Liver (tissue), 3 donors: Measurements from ENCODE around the gene NRG3.

ENCODE experiments used
- EGR1 ChIP-seq, 2 donors: IDR thresholded peaks; 2 replicates each; pipeline ENCODE4 v1.6.1; 2016 to 2018; ENCODE audit warnings: antibody characterized with exemption in 2 of 2, low read depth in 2 of 2
- GABPA ChIP-seq, 2 donors: IDR thresholded peaks in 1 of 2; conservative IDR thresholded peaks in 1 of 2; 2 replicates each; pipeline ENCODE4 v1.6.1; 2016; ENCODE audit warnings: antibody characterized with exemption in 2 of 2, mild to moderate bottlenecking in 1 of 2, moderate library complexity in 1 of 2
- HNF4G ChIP-seq: IDR thresholded peaks from 2 replicates; pipeline ENCODE4 v1.6.1; 2016; ENCODE audit warnings: antibody characterized with exemption
- JUND ChIP-seq, 2 donors: IDR thresholded peaks; 2 replicates each; pipeline ENCODE4 v1.6.1; 2016; ENCODE audit warnings: antibody characterized with exemption in 2 of 2
- RAD21 ChIP-seq, 2 donors: IDR thresholded peaks; 2 replicates each; pipeline ENCODE4 v1.6.1; 2016; ENCODE audit warnings: antibody characterized with exemption in 2 of 2, mild to moderate bottlenecking in 2 of 2
- RXRA ChIP-seq, 2 donors: IDR thresholded peaks; 2 replicates each; pipeline ENCODE4 v1.6.1; 2017 to 2018; ENCODE audit warnings: antibody characterized with exemption in 2 of 2, mild to moderate bottlenecking in 1 of 2
- SP1 ChIP-seq: IDR thresholded peaks from 2 replicates; pipeline ENCODE4 v1.6.1; 2018; ENCODE audit warnings: antibody characterized with exemption, mild to moderate bottlenecking
- TAF1 ChIP-seq: conservative IDR thresholded peaks from 2 replicates; pipeline ENCODE4 v1.6.1; 2016; ENCODE audit warnings: antibody characterized with exemption, mild to moderate bottlenecking
- YY1 ChIP-seq: IDR thresholded peaks from 2 replicates; pipeline ENCODE4 v1.6.1; 2016; ENCODE audit warnings: antibody characterized with exemption, mild to moderate bottlenecking
- TF ChIP-seq, protein P1 (sequence below): IDR thresholded peaks from 2 replicates; pipeline ENCODE4 v1.6.1; 2016; ENCODE audit warnings: antibody characterized with exemption
- TF ChIP-seq, protein P2 (sequence below): IDR thresholded peaks from 2 replicates; pipeline ENCODE4 v1.6.1; 2016; ENCODE audit warnings: antibody characterized with exemption
- TF ChIP-seq, protein P3 (sequence below): fragments of 150-350 bp; IDR thresholded peaks from 2 replicates; pipeline ENCODE4 v1.5.1; 2017; ENCODE audit warnings: improper control_type of control experiment, low read depth, low read length; ENCODE audit not compliant: missing input control
- TF ChIP-seq, protein P4 (sequence below): IDR thresholded peaks from 2 replicates; pipeline ENCODE4 v1.6.1; 2016; ENCODE audit warnings: antibody characterized with exemption, mild to moderate bottlenecking
- TF ChIP-seq, protein P5 (sequence below): IDR thresholded peaks from 2 replicates; pipeline ENCODE4 v1.6.1; 2016; ENCODE audit warnings: antibody characterized with exemption
- donor health status: healthy.
- donor health status: healthy.

DNA sequence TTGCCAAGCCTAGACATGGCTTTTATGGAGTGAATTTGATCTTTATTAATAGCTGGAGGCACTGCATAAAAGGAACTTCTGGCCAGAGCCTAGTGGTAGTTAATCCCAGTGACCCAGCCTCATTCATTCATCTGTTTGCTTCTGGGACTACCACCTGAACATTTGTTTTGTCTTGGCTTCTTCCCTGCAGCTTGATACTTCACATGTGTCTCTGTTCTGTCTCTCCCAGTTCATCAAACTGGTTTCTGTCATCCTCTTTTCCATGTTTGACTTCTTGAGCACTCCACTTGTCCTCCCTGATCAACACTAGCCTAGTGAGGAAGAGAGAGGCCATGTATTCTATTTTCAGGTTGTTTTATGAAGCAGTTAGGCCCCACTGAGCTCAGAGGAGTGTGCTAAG is 163.6 kb downstream of the NRG3 start:
- TF ChIP-seq TAF1 (no peak), JUND (IDR thresholded peaks at IDR 0.05) (no peak), RAD21 (IDR thresholded peaks at IDR 0.05) (no peak), GABPA (IDR thresholded peaks at IDR 0.05 in 1 of 2, conservative IDR thresholded peaks at IDR 0.05 in 1 of 2) (no peak), YY1 (no peak), EGR1 (IDR thresholded peaks at IDR 0.05; ENCODE audit: low read depth in 2 of 2) (no peak), SP1 (no peak), HNF4G (no peak), RXRA (IDR thresholded peaks at IDR 0.05) (no peak)
- TF ChIP-seq, protein P1, sequence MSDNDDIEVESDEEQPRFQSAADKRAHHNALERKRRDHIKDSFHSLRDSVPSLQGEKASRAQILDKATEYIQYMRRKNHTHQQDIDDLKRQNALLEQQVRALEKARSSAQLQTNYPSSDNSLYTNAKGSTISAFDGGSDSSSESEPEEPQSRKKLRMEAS: no peak
- TF ChIP-seq, protein P2, sequence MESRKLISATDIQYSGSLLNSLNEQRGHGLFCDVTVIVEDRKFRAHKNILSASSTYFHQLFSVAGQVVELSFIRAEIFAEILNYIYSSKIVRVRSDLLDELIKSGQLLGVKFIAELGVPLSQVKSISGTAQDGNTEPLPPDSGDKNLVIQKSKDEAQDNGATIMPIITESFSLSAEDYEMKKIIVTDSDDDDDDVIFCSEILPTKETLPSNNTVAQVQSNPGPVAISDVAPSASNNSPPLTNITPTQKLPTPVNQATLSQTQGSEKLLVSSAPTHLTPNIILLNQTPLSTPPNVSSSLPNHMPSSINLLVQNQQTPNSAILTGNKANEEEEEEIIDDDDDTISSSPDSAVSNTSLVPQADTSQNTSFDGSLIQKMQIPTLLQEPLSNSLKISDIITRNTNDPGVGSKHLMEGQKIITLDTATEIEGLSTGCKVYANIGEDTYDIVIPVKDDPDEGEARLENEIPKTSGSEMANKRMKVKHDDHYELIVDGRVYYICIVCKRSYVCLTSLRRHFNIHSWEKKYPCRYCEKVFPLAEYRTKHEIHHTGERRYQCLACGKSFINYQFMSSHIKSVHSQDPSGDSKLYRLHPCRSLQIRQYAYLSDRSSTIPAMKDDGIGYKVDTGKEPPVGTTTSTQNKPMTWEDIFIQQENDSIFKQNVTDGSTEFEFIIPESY: no peak
- TF ChIP-seq, protein P3, sequence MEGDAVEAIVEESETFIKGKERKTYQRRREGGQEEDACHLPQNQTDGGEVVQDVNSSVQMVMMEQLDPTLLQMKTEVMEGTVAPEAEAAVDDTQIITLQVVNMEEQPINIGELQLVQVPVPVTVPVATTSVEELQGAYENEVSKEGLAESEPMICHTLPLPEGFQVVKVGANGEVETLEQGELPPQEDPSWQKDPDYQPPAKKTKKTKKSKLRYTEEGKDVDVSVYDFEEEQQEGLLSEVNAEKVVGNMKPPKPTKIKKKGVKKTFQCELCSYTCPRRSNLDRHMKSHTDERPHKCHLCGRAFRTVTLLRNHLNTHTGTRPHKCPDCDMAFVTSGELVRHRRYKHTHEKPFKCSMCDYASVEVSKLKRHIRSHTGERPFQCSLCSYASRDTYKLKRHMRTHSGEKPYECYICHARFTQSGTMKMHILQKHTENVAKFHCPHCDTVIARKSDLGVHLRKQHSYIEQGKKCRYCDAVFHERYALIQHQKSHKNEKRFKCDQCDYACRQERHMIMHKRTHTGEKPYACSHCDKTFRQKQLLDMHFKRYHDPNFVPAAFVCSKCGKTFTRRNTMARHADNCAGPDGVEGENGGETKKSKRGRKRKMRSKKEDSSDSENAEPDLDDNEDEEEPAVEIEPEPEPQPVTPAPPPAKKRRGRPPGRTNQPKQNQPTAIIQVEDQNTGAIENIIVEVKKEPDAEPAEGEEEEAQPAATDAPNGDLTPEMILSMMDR: no peak
- TF ChIP-seq, protein P4, sequence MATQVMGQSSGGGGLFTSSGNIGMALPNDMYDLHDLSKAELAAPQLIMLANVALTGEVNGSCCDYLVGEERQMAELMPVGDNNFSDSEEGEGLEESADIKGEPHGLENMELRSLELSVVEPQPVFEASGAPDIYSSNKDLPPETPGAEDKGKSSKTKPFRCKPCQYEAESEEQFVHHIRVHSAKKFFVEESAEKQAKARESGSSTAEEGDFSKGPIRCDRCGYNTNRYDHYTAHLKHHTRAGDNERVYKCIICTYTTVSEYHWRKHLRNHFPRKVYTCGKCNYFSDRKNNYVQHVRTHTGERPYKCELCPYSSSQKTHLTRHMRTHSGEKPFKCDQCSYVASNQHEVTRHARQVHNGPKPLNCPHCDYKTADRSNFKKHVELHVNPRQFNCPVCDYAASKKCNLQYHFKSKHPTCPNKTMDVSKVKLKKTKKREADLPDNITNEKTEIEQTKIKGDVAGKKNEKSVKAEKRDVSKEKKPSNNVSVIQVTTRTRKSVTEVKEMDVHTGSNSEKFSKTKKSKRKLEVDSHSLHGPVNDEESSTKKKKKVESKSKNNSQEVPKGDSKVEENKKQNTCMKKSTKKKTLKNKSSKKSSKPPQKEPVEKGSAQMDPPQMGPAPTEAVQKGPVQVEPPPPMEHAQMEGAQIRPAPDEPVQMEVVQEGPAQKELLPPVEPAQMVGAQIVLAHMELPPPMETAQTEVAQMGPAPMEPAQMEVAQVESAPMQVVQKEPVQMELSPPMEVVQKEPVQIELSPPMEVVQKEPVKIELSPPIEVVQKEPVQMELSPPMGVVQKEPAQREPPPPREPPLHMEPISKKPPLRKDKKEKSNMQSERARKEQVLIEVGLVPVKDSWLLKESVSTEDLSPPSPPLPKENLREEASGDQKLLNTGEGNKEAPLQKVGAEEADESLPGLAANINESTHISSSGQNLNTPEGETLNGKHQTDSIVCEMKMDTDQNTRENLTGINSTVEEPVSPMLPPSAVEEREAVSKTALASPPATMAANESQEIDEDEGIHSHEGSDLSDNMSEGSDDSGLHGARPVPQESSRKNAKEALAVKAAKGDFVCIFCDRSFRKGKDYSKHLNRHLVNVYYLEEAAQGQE: no peak
- TF ChIP-seq, protein P5, sequence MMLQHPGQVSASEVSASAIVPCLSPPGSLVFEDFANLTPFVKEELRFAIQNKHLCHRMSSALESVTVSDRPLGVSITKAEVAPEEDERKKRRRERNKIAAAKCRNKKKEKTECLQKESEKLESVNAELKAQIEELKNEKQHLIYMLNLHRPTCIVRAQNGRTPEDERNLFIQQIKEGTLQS: no peak
